KMS-11 (cell line): ENCODE measurements around the gene UBFD1.

Experiments used
- H2AFZ ChIP-seq: fragments of 200-600 bp; sonication (generic); 2 replicates; pipeline ENCODE4 v1.6.1; 2016; ENCODE audit warnings: antibody characterized with exemption, mixed run types, low read depth
- H3K27ac ChIP-seq: fragments of 200-600 bp; sonication (generic); 2 replicates; pipeline ENCODE4 v1.6.1; 2016; ENCODE audit warnings: mild to moderate bottlenecking, mixed run types
- H3K27me3 ChIP-seq: fragments of 200-600 bp; sonication (generic); 2 replicates; pipeline ENCODE4 v1.6.1; 2017; ENCODE audit warnings: mild to moderate bottlenecking, low read depth, mixed run types, moderate library complexity; ENCODE audit not compliant: insufficient read depth
- H3K36me3 ChIP-seq: fragments of 200-600 bp; sonication (generic); 2 replicates; pipeline ENCODE4 v1.6.1; 2017; ENCODE audit warnings: mild to moderate bottlenecking, mixed run types; ENCODE audit not compliant: insufficient read depth
- H3K4me1 ChIP-seq: fragments of 200-600 bp; sonication (generic); 2 replicates; pipeline ENCODE4 v1.6.1; 2016; ENCODE audit warnings: mild to moderate bottlenecking, low read depth, mixed run types; ENCODE audit not compliant: poor library complexity, severe bottlenecking
- H3K4me2 ChIP-seq: fragments of 200-600 bp; sonication (generic); 2 replicates; pipeline ENCODE4 v1.7.0; 2016; ENCODE audit warnings: mild to moderate bottlenecking, mixed run types
- H3K4me3 ChIP-seq: fragments of 200-600 bp; sonication (generic); IDR thresholded peaks from 2 replicates; pipeline ENCODE4 v1.6.1; 2017; ENCODE audit warnings: low read depth, low read length, mixed read lengths; ENCODE audit not compliant: insufficient read depth
- H3K79me2 ChIP-seq: fragments of 200-600 bp; sonication (generic); 2 replicates; pipeline ENCODE4 v1.6.1; 2016; ENCODE audit warnings: low read depth, mixed run types; ENCODE audit not compliant: insufficient read depth
- H3K9ac ChIP-seq: fragments of 200-600 bp; sonication (generic); 2 replicates; pipeline ENCODE4 v1.6.1; 2016; ENCODE audit warnings: mild to moderate bottlenecking, mixed run types
- H4K20me1 ChIP-seq: fragments of 200-600 bp; sonication (generic); 2 replicates; pipeline ENCODE4 v1.6.1; 2016; ENCODE audit warnings: mild to moderate bottlenecking, mixed run types; ENCODE audit not compliant: insufficient read depth
- TF ChIP-seq, protein P1 (sequence below): fragments of 200-600 bp; sonication (generic); conservative IDR thresholded peaks from 2 replicates; pipeline ENCODE4 v1.6.1; 2017; ENCODE audit warnings: low read depth, mild to moderate bottlenecking, antibody characterized with exemption, low read length, moderate library complexity, mixed read lengths

UBFD1 gene

GRCh38 chr16:23528644-23529310 is 28.8 kb upstream of the UBFD1 start:
- Histone ChIP-seq H3K4me2 (no peak overlapping the region), H4K20me1 (no peaks in the 10 kb centered on the region), H3K27ac (no peak overlapping the region), H3K36me3 (0 out of 2 replicates have a peak, but pooled peaks cover 4% of the 10 kb centered on the region), H2AFZ (no peak overlapping the region), H3K4me1 (no peaks in the 10 kb centered on the region), H3K27me3 (no peaks in the 10 kb centered on the region), H3K9ac (no peak overlapping the region), H3K79me2 (no peaks in the 10 kb centered on the region; the same call in 1 of the 2 replicates), H3K4me3 (no peak overlapping the region)
- TF ChIP-seq, protein P1, sequence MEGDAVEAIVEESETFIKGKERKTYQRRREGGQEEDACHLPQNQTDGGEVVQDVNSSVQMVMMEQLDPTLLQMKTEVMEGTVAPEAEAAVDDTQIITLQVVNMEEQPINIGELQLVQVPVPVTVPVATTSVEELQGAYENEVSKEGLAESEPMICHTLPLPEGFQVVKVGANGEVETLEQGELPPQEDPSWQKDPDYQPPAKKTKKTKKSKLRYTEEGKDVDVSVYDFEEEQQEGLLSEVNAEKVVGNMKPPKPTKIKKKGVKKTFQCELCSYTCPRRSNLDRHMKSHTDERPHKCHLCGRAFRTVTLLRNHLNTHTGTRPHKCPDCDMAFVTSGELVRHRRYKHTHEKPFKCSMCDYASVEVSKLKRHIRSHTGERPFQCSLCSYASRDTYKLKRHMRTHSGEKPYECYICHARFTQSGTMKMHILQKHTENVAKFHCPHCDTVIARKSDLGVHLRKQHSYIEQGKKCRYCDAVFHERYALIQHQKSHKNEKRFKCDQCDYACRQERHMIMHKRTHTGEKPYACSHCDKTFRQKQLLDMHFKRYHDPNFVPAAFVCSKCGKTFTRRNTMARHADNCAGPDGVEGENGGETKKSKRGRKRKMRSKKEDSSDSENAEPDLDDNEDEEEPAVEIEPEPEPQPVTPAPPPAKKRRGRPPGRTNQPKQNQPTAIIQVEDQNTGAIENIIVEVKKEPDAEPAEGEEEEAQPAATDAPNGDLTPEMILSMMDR, result no peak

DNA sequence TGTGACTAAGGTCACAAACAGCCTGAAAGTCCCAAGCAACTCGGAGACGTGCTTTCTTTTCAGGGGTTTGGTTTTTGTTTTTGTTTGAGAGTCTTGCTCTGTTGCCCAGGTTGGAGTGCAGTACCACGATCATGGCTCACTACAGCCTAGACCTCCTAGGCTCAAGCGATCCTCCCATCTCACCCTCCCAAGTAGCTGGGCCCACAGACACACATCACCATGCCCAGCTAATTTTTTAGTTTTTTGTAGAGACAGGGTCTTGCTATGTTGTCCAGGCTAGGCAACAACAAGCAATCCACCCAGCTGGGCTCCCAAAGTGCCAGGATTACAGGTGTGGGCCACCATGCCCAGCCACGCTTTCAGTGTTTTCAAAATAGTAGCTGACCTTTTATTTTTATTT is 27.5 kb upstream of the UBFD1 start:
- H3K36me3 ChIP-seq, result peaks cover 4% of the 10 kb centered on the region; the same call in 1 of the 2 replicates
- H3K9ac ChIP-seq, result no peak overlapping the region

DNA sequence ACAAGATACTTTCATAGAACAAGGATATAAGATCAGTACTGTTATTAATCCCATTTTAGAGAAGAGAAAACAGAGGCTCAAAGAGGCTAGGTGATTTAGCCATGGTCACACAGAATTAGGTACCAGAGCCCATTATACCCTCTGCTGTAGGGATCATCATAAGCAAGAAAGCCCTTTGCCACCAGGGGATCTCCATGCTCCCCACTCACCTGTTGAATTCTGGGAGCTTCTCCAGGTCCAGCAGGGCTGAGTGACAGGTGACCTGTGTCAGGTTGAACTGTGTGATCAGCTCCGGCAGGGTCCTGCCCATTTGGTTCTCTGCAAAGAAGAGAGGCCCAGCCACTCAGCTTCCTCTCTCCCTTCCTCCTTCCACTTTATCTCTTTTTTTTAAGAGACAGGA is 25.1 kb upstream of the UBFD1 start:
- H3K4me3 ChIP-seq, result no peak overlapping the region
- H3K9ac ChIP-seq, result no peak overlapping the region
- no peak overlapping the region for H3K4me2 ChIP-seq
- H3K79me2 ChIP-seq, result no peaks in the 10 kb centered on the region
- TF ChIP-seq, protein P1, result no peak
- no peaks in the 10 kb centered on the region for H3K27me3 ChIP-seq
- no peak overlapping the region for H2AFZ ChIP-seq
- peaks cover 4% of the 10 kb centered on the region; the same call in 1 of the 2 replicates for H3K36me3 ChIP-seq
- H4K20me1 ChIP-seq, result no peaks in the 10 kb centered on the region
- H3K27ac ChIP-seq, result no peak overlapping the region
- peaks cover 5% of the 10 kb centered on the region for H3K4me1 ChIP-seq

More for the DNA sequence above, 27.5 kb upstream of the UBFD1 start:
- Histone ChIP-seq H2AFZ (no peak overlapping the region), H4K20me1 (no peaks in the 10 kb centered on the region), H3K4me2 (no peak overlapping the region), H3K4me1 (no peaks in the 10 kb centered on the region), H3K79me2 (no peaks in the 10 kb centered on the region; the same call in 1 of the 2 replicates), H3K27ac (no peak overlapping the region), H3K27me3 (no peaks in the 10 kb centered on the region), H3K4me3 (no peak overlapping the region)
- TF ChIP-seq, protein P1, result no peak

GRCh38 chr16:23534868-23535860 is 22.4 kb upstream of the UBFD1 start:
- H3K4me2 ChIP-seq, result no peak overlapping the region
- H4K20me1 ChIP-seq, result no peaks in the 10 kb centered on the region
- peaks cover 9% of the 10 kb centered on the region; the same call in 1 of the 2 replicates for H3K36me3 ChIP-seq
- H3K4me1 ChIP-seq, result peaks cover 14% of the 10 kb centered on the region
- no peak overlapping the region for H3K27ac ChIP-seq
- H3K79me2 ChIP-seq, result no peaks in the 10 kb centered on the region
- no peak overlapping the region for H3K9ac ChIP-seq
- H3K27me3 ChIP-seq, result no peaks in the 10 kb centered on the region
- TF ChIP-seq, protein P1, result no peak
- H2AFZ ChIP-seq, result no peak overlapping the region
- H3K4me3 ChIP-seq, result no peak overlapping the region
